HCT116 (cell line): ENCODE data around the gene TLX2. TPM values are rescaled to one million over a fixed set of nuclear protein-coding genes. Genes with fewer than 3 reads are reported as not detected.
A peak's percentile ranks its signal among the peaks of the same experiment; 100 is the strongest.

Source experiments
- ATAC-seq: fragments of 200-7000 bp; cut with Tn5 transposase; 2 replicates; pipeline ENCODE4 v1.9.1; 2020; ENCODE audit warnings: mild to moderate bottlenecking, moderate library complexity
- BruUV-seq: library from RNA; stranded (reverse); fragments of 400-500 nt; replicated peaks from 2 replicates; lab custom pipeline; 2021; lab: Mats Ljungman, UMichigan
- CTCF ChIA-PET: fragments of 300-600 bp; sonication (Branson Sonifier 250); formaldehyde crosslinking; loops from one replicate; lab custom pipeline; 2021; ENCODE audit warnings: antibody characterized with exemption; lab: Charles Lee
- POLR2A ChIA-PET: fragments of 300-600, 350-600 bp; sonication (Branson Sonifier 250); formaldehyde crosslinking; loops from one replicate; lab custom pipeline; 2021; ENCODE audit warnings: antibody characterized with exemption; lab: Charles Lee
- RAD21 ChIA-PET, 2 experiments: fragments of 300-600 bp; sonication (Branson Sonifier 250); formaldehyde crosslinking; loops; one replicate each; lab custom pipeline; 2023; ENCODE audit warnings: low total read pairs in 2 of 2; ENCODE audit not compliant: uncharacterized antibody in 2 of 2, unreplicated experiment in 2 of 2, low non-redundant PET in 1 of 2; lab: Charles Lee
- DNase-seq: peaks from one replicate; pipeline ENCODE4 v3.0.0-alpha.2; 2010; ENCODE audit warnings: low read depth, low spot score
- H2AFZ ChIP-seq: fragments of 200-600 bp; shearing (Covaris generic), sonication (generic); 2 replicates; pipeline ENCODE4 v1.6.1; 2017; ENCODE audit warnings: low read depth, mixed run types, mixed read lengths, antibody characterized with exemption, low read length; ENCODE audit not compliant: poor library complexity, severe bottlenecking
- H3K27ac ChIP-seq: 2 replicates; pipeline ENCODE4 v1.5.1; 2012; ENCODE audit warnings: low read depth, low read length
- H3K27me3 ChIP-seq: fragments of 200-600 bp; sonication (generic); 2 replicates; pipeline ENCODE4 v1.6.1; 2016; ENCODE audit warnings: mixed run types, low read length, mixed read lengths; ENCODE audit not compliant: insufficient read depth
- H3K36me3 ChIP-seq, 2 experiments: fragments of 200-500 bp in 1 of 2; fragments of 200-600 bp in 1 of 2; sonication (Bioruptor generic) in 1 of 2; sonication (generic) in 1 of 2; 2 replicates each; pipeline versions ENCODE4 v1.5.1 to v1.6.1; 2014 to 2016; ENCODE audit warnings: low read length in 2 of 2, inconsistent platforms in 1 of 2, mixed read lengths in 1 of 2, mixed run types in 1 of 2; ENCODE audit not compliant: insufficient read depth in 2 of 2, control insufficient read depth in 1 of 2
- H3K4me1 ChIP-seq, 2 experiments: fragments of 200-600 bp in 1 of 2; sonication (generic) in 1 of 2; 2 replicates each; pipeline versions ENCODE4 v1.5.1 to v1.6.1; 2012 to 2017; ENCODE audit warnings: low read length in 2 of 2, inconsistent platforms in 1 of 2, mild to moderate bottlenecking in 1 of 2, mixed read lengths in 1 of 2, mixed run types in 1 of 2, moderate library complexity in 1 of 2; ENCODE audit not compliant: insufficient read depth in 2 of 2, control insufficient read depth in 1 of 2
- H3K4me2 ChIP-seq: fragments of 200-600 bp; sonication (generic); 2 replicates; pipeline ENCODE4 v1.6.1; 2017; ENCODE audit warnings: mixed run types, low read length, mixed read lengths
- H3K4me3 ChIP-seq, 2 experiments: fragments of 200-600 bp in 1 of 2; sonication (generic) in 1 of 2; replicated peaks in 1 of 2; 2 replicates each; pipeline ENCODE4 v1.5.1; 2011 to 2016; ENCODE audit warnings: low read length in 2 of 2, control low read depth in 1 of 2, low read depth in 1 of 2, mild to moderate bottlenecking in 1 of 2, mixed read lengths in 1 of 2, mixed run types in 1 of 2
- H3K79me2 ChIP-seq: fragments of 200-600 bp; sonication (generic); 2 replicates; pipeline ENCODE4 v1.6.1; 2017; ENCODE audit warnings: mild to moderate bottlenecking, mixed run types, low read length, moderate library complexity, mixed read lengths; ENCODE audit not compliant: insufficient read depth
- H3K9ac ChIP-seq: fragments of 200-600 bp; sonication (generic); 2 replicates; pipeline ENCODE4 v1.6.1; 2016; ENCODE audit warnings: low read length, mixed read lengths
- H3K9me2 ChIP-seq: fragments of 200-600 bp; sonication (generic), shearing (Covaris generic); 2 replicates; pipeline ENCODE4 v1.6.1; 2017; ENCODE audit warnings: mixed run types, mild to moderate bottlenecking, moderate library complexity; ENCODE audit not compliant: insufficient read depth
- H3K9me3 ChIP-seq, 2 experiments: fragments of 200-500 bp in 1 of 2; fragments of 200-600 bp in 1 of 2; sonication (Bioruptor generic) in 1 of 2; sonication (generic) in 1 of 2; 2 replicates each; pipeline ENCODE4 v1.6.1; 2014 to 2017; ENCODE audit warnings: low read length in 2 of 2, mixed read lengths in 2 of 2, inconsistent platforms in 1 of 2, low read depth in 1 of 2, mild to moderate bottlenecking in 1 of 2, mixed run types in 1 of 2, moderate library complexity in 1 of 2; ENCODE audit not compliant: control insufficient read depth in 1 of 2, insufficient read depth in 1 of 2
- H4K20me1 ChIP-seq: fragments of 200-600 bp; sonication (generic), shearing (Covaris generic); 2 replicates; pipeline ENCODE4 v1.6.1; 2017; ENCODE audit warnings: mixed run types, mild to moderate bottlenecking, moderate library complexity; ENCODE audit not compliant: insufficient read depth
- ATF3 ChIP-seq: IDR thresholded peaks from 2 replicates; pipeline ENCODE4 v1.6.1; 2012
- CBX3 ChIP-seq: IDR thresholded peaks from 2 replicates; pipeline ENCODE4 v1.6.1; 2012; ENCODE audit warnings: low read depth
- FOSL1 ChIP-seq: IDR thresholded peaks from 2 replicates; pipeline ENCODE4 v1.6.1; 2012; ENCODE audit warnings: low read depth
- MAX ChIP-seq: IDR thresholded peaks from 2 replicates; pipeline ENCODE4 v1.6.1; 2012
- RAD21 ChIP-seq: IDR thresholded peaks from 2 replicates; pipeline ENCODE4 v1.6.1; 2012; ENCODE audit warnings: low read depth, mild to moderate bottlenecking
- SIN3A ChIP-seq: IDR thresholded peaks from 2 replicates; pipeline ENCODE4 v1.6.1; 2012; ENCODE audit warnings: low read depth
- SRF ChIP-seq: IDR thresholded peaks from 2 replicates; pipeline ENCODE4 v1.6.1; 2012; ENCODE audit warnings: low read depth
- intact Hi-C: fragments of 100-400 bp; cut with micrococcal nuclease; formaldehyde crosslinking; loops from 2 replicates; pipeline ENCODE4 v1.10.0; 2022
- total RNA-seq: library from RNA; stranded (reverse); gene quantifications from one replicate; pipeline ENCODE4 v1.2.1, GENCODE V29; 2021; ENCODE audit not compliant: unreplicated experiment

The TLX2 gene
- total RNA-seq, 1 experiment from 2014 or later: not detected

- Histone ChIP-seq H3K36me3 (peaks cover 3 to 16% of the 10 kb centered on the region in 2 experiments; a peak in 2 of 4 replicates), H4K20me1 (no peaks in the 10 kb centered on the region), H3K4me2 (peak overlapping the region; percentile 99), H2AFZ (no peak overlapping the region), H3K9me2 (no peaks in the 10 kb centered on the region), H3K9me3 (no peaks in the 10 kb centered on the region), H3K4me3 (peak overlapping the region; percentile 85 to 93; a peak in 2 of 4 replicates), H3K27ac (peak overlapping the region; percentile 91; the same call in 1 of the 2 replicates), H3K9ac (no peak overlapping the region), H3K79me2 (peaks cover 22% of the 10 kb centered on the region), H3K27me3 (no peaks in the 10 kb centered on the region), H3K4me1 (peaks cover 30 to 63% of the 10 kb centered on the region in 2 experiments)
- ATAC-seq (no peak), DNase-seq (no peak)
- intact Hi-C loops: loop anchor here (1.0 kb wide), 1 partner anchor 25 kb away; no protein-coding TSS in a partner anchor
- BruUV-seq: no TSS peak
- ChIA-PET RAD21 (no interaction called here), POLR2A (interaction anchor here (1.8 kb wide), 1 partner anchor 50 kb away, joined by 3 read pairs; no protein-coding TSS in a partner anchor), CTCF (interaction anchor here (1.7 kb wide), 1 partner anchor 26 kb away, joined by 4 read pairs; no protein-coding TSS in a partner anchor)
- no peak for TF ChIP-seq CBX3
- no peak for TF ChIP-seq SIN3A
- no peak for TF ChIP-seq RAD21
- no peak for TF ChIP-seq ATF3
- no peak for TF ChIP-seq MAX
- TF ChIP-seq FOSL1: no peak
- TF ChIP-seq SRF: no peak
Measured at GRCh38 chr2:74505448-74506246, 8.6 kb upstream of the TLX2 start.
